CD4-positive, alpha-beta T cell treated with Interleukin-2 at 100 ng/mL for 4 hours (primary cell): Measurements from ENCODE around the gene SFXN3.
A peak's percentile ranks its signal among the peaks of the same experiment; 100 is the strongest.

Experiments used
- DNase-seq: peaks from one replicate; pipeline ENCODE4 v3.0.0-alpha.2; 2020; ENCODE audit warnings: low spot score

SFXN3 gene

GRCh38 chr10:101060036-101060950 lies 29.3 kb downstream of the SFXN3 start:
- peak; percentile 92 for DNase-seq

- DNase-seq, result peak; percentile 87
These were observed 30.1 kb downstream of the SFXN3 start for GRCh38 chr10:101060951-101061623.

- DNase-seq, result no peak
These were observed 30.7 kb downstream of the SFXN3 start, which contains the start of gene KAZALD1 for GRCh38 chr10:101061624-101062231. TSS of gene KAZALD1 (plus strand) at chr10:101061989. CDS start at chr10:101062593, 604 bp downstream.

GRCh38 chr10:101062232-101063049 lies 31.4 kb downstream of the SFXN3 start:
- DNase-seq, result peak; percentile 43

- no peak for DNase-seq
These were observed 32.1 kb downstream of the SFXN3 start for GRCh38 chr10:101063050-101063525.

- DNase-seq, result no peak
These were observed 32.7 kb downstream of the SFXN3 start for GRCh38 chr10:101063548-101064414.

GRCh38 chr10:101064415-101065030 lies 33.5 kb downstream of the SFXN3 start:
- DNase-seq, result no peak

GRCh38 chr10:101065481-101066145 lies 34.6 kb downstream of the SFXN3 start:
- DNase-seq, result no peak

- DNase-seq, result peak; percentile 51
These were observed 35.3 kb downstream of the SFXN3 start for GRCh38 chr10:101066146-101066895.

GRCh38 chr10:101066896-101067355 lies 35.9 kb downstream of the SFXN3 start:
- DNase-seq, result no peak

- peak; percentile 82 for DNase-seq
These were observed 36.5 kb downstream of the SFXN3 start for GRCh38 chr10:101067356-101068083.

GRCh38 chr10:101069441-101069840 lies 38.4 kb downstream of the SFXN3 start:
- no peak for DNase-seq

- no peak for DNase-seq
These were observed 39.1 kb downstream of the SFXN3 start for GRCh38 chr10:101070098-101070497.

- DNase-seq, result no peak
These were observed 40.3 kb downstream of the SFXN3 start for GRCh38 chr10:101071267-101071884.

- no peak for DNase-seq
These were observed 40.9 kb downstream of the SFXN3 start for GRCh38 chr10:101071885-101072433.

- no peak for DNase-seq
These were observed 41.9 kb downstream of the SFXN3 start for GRCh38 chr10:101072923-101073322.

GRCh38 chr10:101073631-101074030 lies 42.6 kb downstream of the SFXN3 start:
- DNase-seq, result no peak
